Thoracic aorta (tissue), 2 donors: ENCODE data around the gene DGKH. TPM values are rescaled to one million over a fixed set of nuclear protein-coding genes. Genes with fewer than 3 reads are reported as not detected.

Experiments
- ATAC-seq: fragments of 150-250 bp; one replicate; pipeline ENCODE4 v1.8.0; 2017; ENCODE audit warnings: low read depth; ENCODE audit not compliant: insufficient number of reproducible peaks, low FRiP score
- DNase-seq: peaks from one replicate; pipeline ENCODE4 v3.0.0-alpha.2; 2020; ENCODE audit warnings: low spot score
- H3K27ac ChIP-seq, 2 donors: fragments of 200-600 bp; sonication (generic); 1 replicate in 1 of 2; 2 replicates in 1 of 2; pipeline ENCODE4 v1.5.1; 2016; ENCODE audit warnings: mild to moderate bottlenecking in 2 of 2, moderate library complexity in 2 of 2
- H3K27me3 ChIP-seq: fragments of 200-600 bp; sonication (generic); replicated peaks from 2 replicates; pipeline ENCODE4 v1.6.0; 2016; ENCODE audit warnings: mild to moderate bottlenecking; ENCODE audit not compliant: insufficient read depth
- H3K36me3 ChIP-seq: fragments of 200-600 bp; sonication (generic); one replicate; pipeline ENCODE4 v1.5.1; 2016
- H3K4me1 ChIP-seq, 2 donors: fragments of 200-600 bp; sonication (generic); 1 replicate in 1 of 2; 2 replicates in 1 of 2; pipeline versions ENCODE4 v1.5.1 to v1.6.0; 2016; ENCODE audit warnings: low read depth in 2 of 2, mild to moderate bottlenecking in 1 of 2; ENCODE audit not compliant: control insufficient read depth in 1 of 2
- H3K4me3 ChIP-seq: fragments of 200-600 bp; sonication (generic); 2 replicates; pipeline ENCODE4 v1.5.1; 2016; ENCODE audit warnings: mild to moderate bottlenecking
- H3K9me3 ChIP-seq: fragments of 200-600 bp; sonication (generic); 2 replicates; pipeline ENCODE4 v1.5.1; 2016
- total RNA-seq, 2 donors: library from RNA; depleted of rRNA; stranded (reverse); fragments of >200 nt; gene quantifications; one replicate each; pipeline versions ENCODE4 v1.1.0 to v1.2.3, GENCODE V29; 2016
- TF ChIP-seq, protein P1 (sequence below): fragments of 200-600 bp; sonication (generic); IDR thresholded peaks from one replicate; pipeline ENCODE4 v1.5.1; 2019; ENCODE audit warnings: antibody characterized with exemption

DGKH gene, protein sequence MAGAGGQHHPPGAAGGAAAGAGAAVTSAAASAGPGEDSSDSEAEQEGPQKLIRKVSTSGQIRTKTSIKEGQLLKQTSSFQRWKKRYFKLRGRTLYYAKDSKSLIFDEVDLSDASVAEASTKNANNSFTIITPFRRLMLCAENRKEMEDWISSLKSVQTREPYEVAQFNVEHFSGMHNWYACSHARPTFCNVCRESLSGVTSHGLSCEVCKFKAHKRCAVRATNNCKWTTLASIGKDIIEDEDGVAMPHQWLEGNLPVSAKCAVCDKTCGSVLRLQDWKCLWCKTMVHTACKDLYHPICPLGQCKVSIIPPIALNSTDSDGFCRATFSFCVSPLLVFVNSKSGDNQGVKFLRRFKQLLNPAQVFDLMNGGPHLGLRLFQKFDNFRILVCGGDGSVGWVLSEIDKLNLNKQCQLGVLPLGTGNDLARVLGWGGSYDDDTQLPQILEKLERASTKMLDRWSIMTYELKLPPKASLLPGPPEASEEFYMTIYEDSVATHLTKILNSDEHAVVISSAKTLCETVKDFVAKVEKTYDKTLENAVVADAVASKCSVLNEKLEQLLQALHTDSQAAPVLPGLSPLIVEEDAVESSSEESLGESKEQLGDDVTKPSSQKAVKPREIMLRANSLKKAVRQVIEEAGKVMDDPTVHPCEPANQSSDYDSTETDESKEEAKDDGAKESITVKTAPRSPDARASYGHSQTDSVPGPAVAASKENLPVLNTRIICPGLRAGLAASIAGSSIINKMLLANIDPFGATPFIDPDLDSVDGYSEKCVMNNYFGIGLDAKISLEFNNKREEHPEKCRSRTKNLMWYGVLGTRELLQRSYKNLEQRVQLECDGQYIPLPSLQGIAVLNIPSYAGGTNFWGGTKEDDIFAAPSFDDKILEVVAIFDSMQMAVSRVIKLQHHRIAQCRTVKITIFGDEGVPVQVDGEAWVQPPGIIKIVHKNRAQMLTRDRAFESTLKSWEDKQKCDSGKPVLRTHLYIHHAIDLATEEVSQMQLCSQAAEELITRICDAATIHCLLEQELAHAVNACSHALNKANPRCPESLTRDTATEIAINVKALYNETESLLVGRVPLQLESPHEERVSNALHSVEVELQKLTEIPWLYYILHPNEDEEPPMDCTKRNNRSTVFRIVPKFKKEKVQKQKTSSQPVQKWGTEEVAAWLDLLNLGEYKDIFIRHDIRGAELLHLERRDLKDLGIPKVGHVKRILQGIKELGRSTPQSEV
- total RNA-seq = 10 to 100 TPM; 18.3 to 37.8 TPM

DNA sequence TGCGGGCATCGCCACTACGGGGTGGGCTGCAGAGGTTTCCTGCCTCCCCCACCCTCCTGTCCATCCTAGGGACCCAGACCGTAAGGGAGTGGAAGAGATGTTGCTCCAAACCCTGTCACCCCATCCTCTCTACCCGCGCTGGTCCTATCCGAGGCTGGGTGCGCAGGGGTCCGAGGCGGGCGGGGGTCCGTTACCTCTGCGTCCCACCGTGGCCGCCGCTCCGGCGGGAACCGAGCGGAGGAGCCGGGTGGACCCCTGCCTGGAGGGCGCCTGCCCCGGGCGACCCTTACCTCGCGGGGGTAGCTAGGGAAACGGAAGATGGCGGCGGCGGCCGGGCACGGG, at the start of gene DGKH:
DGKH (plus strand) TSS at position 307 of the 342 bp plus-strand sequence. CDS start 126 bp downstream, outside the sequence.
- H3K9me3 ChIP-seq = no peaks in the 10 kb centered on the region
- peak within 1 kb of the TSS; percentile 93 for H3K4me3 ChIP-seq
- no peaks in the 10 kb centered on the region for H3K27me3 ChIP-seq
- H3K27ac ChIP-seq = peak within 1 kb of the TSS; percentile 92 to 93
- ATAC-seq (no peak), DNase-seq (no peak)
- peaks cover 4 to 22% of the 10 kb centered on the region in 2 donors for H3K4me1 ChIP-seq
- TF ChIP-seq, protein P1, sequence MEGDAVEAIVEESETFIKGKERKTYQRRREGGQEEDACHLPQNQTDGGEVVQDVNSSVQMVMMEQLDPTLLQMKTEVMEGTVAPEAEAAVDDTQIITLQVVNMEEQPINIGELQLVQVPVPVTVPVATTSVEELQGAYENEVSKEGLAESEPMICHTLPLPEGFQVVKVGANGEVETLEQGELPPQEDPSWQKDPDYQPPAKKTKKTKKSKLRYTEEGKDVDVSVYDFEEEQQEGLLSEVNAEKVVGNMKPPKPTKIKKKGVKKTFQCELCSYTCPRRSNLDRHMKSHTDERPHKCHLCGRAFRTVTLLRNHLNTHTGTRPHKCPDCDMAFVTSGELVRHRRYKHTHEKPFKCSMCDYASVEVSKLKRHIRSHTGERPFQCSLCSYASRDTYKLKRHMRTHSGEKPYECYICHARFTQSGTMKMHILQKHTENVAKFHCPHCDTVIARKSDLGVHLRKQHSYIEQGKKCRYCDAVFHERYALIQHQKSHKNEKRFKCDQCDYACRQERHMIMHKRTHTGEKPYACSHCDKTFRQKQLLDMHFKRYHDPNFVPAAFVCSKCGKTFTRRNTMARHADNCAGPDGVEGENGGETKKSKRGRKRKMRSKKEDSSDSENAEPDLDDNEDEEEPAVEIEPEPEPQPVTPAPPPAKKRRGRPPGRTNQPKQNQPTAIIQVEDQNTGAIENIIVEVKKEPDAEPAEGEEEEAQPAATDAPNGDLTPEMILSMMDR = no peak
- H3K36me3 ChIP-seq = no peaks in the 10 kb centered on the region

DNA sequence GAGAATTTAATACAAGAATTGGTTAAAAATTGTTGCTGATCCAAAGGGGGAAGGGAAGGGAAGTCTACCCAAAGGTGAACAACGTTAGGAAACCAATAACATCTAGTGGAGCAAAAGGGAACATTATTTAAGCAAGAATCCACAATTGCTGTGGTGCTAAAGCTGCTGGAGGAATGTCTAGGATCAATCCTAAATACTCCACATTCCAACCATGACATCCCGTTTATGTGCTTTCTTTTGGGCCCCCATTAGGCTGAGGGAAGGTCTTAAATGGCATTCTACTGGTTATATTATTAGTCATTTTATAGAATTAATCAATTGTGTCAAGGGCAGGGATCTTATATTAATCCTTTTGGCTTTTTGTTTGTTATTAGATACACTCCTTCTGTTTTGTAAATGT, 47.6 kb upstream of the DGKH start:
- TF ChIP-seq, protein P1 = no peak
- Histone ChIP-seq H3K9me3 (no peaks in the 10 kb centered on the region), H3K4me3 (no peak overlapping the region), H3K27ac (no peak overlapping the region), H3K36me3 (no peaks in the 10 kb centered on the region), H3K4me1 (no peaks in the 10 kb centered on the region), H3K27me3 (no peaks in the 10 kb centered on the region)
- DNase-seq (no peak), ATAC-seq (no peak)

DNA sequence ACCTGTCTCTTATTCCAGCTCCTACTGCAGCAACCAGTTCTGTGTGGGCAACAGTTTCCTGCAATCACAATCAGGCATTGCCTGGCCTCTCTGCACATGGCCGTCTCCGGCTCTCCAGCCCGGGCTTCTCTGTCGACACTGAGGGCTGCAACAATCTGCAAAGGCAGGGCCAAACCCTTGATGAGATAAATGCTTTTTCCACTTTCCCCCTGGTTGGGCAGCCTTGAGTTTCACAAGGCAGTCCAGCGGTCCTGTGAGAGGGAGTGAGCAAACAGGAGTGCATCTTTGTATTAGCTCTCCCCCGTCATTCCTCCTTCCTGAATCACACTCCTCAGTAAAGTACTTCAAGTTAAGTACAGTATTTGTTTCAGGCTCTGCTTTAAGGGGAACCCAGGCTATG, 46.9 kb upstream of the DGKH start:
- H3K36me3 ChIP-seq = no peaks in the 10 kb centered on the region
- TF ChIP-seq, protein P1 = no peak
- no peaks in the 10 kb centered on the region for H3K9me3 ChIP-seq
- H3K4me1 ChIP-seq = no peaks in the 10 kb centered on the region
- H3K27me3 ChIP-seq = no peaks in the 10 kb centered on the region
- ATAC-seq (no peak), DNase-seq (no peak)
- H3K4me3 ChIP-seq = no peak overlapping the region
- H3K27ac ChIP-seq = no peak overlapping the region

DNA sequence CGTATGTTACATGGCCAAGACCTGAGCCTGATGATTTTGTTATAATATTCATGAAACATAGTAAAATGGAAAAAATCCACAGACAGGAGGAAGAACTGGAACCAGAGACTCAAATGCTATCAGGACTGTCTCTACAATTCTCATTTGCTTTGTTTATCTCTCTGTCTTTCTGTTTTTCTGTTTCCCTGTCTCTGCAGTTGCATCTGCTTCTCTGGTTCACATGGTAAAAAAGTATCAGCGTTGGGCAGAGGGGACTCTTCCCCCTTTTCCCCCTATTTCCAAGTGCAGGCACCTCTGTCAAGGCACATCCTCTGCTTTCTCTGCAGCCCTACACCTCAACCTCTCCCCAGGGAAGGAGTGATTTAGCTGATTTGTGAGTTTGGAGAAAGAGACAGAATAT, 46.4 kb upstream of the DGKH start:
- no peak overlapping the region for H3K4me3 ChIP-seq

More for the DNA sequence above, 46.4 kb upstream of the DGKH start:
- H3K27me3 ChIP-seq = no peaks in the 10 kb centered on the region
- no peaks in the 10 kb centered on the region for H3K36me3 ChIP-seq
- no peaks in the 10 kb centered on the region for H3K4me1 ChIP-seq
- ATAC-seq (no peak), DNase-seq (no peak)
- TF ChIP-seq, protein P1 = no peak
- no peaks in the 10 kb centered on the region for H3K9me3 ChIP-seq
- H3K27ac ChIP-seq = no peak overlapping the region
